ENCODE data around the gene SLC35B2.

SLC35B2 gene

DNA sequence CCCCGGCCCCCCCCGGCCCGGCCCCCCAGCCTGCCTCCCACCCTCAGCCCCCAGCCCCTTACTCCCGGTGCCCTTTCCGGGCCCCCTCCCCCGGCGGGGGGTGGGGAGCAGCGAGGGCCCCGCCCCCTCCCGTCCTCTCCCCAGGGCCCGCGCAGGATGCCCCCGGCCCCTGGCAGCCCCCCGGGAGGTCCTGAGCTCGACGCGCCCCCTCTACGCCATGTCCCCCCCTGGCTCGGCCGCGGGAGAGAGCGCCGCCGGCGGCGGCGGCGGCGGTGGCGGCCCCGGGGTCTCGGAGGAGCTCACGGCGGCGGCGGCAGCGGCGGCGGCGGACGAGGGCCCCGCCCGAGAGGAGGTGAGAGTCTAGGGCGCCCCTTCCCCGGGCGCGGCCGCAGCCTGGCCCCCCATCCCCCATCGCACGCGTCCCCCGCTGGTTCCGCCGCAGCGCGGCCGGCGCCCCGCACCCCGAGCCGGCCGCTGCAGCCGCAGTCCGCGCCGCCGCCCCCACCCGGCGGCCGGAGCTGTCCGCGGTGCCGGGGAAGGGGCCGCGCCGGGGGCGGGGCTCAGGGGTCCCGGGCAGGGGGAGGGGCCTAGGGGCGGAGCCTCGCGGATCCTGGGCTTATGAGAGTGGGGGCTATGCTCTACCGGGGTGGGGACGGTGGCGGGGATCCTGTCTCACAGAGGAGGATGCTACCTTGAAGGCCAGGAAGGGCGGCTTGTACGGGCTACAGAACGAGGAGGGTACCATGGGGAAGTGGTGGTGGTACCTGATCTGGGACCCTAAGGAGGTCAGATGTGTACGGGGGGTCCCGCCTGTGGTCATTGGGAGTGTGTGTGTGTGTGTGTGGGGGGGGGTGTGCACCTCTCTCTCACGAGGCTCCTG, 13.4 kb upstream of the SLC35B2 start:
- intact Hi-C loops (cut with DNase I), result no loop called here
- peak in 1 of 42 donors; percentile 11 for DNase-seq

DNA sequence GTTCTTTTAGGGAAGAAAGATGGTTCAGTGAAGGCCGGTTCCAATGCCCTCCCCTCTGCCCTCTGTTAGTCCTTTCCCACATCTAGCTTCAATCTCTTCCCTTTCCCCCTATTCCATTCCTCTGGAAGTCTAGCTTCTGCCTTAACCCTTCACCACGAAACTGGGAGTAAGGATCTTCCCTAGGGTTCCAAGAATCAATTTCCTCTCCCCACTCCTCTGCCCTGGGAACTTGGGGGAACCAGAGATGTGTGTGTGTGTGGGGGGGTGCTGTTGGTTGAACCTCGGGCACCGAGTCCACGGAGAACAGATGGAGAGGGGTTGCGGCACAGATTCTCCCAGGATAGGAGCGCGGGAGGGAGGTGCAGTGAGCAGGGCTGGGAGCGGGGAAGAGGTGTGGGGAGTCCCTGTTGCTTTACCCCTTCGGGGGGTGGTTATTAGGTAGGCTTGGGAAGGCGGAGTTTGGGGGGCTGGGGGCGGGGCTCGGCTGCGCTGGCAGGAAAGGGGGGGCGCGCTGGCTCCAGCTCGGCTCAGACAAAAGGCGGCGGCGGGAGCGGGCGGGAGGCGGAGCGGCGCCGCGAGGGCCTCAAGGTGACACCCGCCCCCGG, 12.7 kb upstream of the SLC35B2 start, which contains the start of gene TMEM151B:
TSS of gene TMEM151B (plus strand) at position 530 of the 605 bp plus-strand sequence. CDS start 293 bp downstream, outside the sequence.
- peak in 33 of 42 donors; percentile 29 to 81 (median 58) for DNase-seq
- intact Hi-C loops (cut with DNase I), result loop anchor here (5.0 kb wide), 2 partner anchors 42 to 67 kb away; partner anchors contain the start of gene AARS2

DNA sequence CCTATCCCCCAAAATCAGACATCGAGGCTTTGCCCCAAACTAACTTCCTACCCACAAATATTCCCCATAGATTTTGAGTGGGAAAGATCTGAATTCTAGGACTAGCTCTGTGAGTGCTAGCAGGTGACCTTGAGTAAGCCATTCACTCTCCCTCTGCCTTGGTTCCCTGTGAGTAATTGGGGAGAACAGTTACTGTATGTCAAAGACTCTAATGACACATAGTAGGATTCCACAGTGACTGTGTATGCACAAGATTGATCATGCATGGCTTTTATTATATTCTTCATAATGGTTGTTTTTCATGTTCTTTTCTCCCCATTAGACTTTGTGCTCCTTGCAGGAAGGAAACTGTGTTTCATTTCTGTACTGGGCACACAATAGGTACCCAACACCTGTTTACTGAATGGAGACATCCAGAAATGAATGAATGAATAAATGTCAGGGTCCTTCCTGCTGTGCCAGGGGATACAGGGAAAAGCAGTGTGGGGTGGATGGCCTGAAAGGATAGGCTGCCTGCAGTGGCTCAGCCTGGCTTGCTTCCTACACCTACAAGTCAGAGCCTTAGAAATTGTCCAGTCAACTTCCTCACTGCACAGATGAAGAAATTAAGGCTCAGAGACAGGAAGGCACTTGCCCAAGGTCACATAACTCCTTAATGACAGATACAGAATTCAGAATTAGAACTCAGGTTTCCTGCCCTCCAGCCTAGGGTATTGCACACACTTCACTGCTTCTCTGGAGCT, 12.0 kb upstream of the SLC35B2 start:
- intact Hi-C loops (cut with DNase I), result loop anchor here (5.0 kb wide), 2 partner anchors 43 to 68 kb away; partner anchors contain the start of gene AARS2
- no peak for DNase-seq

DNA sequence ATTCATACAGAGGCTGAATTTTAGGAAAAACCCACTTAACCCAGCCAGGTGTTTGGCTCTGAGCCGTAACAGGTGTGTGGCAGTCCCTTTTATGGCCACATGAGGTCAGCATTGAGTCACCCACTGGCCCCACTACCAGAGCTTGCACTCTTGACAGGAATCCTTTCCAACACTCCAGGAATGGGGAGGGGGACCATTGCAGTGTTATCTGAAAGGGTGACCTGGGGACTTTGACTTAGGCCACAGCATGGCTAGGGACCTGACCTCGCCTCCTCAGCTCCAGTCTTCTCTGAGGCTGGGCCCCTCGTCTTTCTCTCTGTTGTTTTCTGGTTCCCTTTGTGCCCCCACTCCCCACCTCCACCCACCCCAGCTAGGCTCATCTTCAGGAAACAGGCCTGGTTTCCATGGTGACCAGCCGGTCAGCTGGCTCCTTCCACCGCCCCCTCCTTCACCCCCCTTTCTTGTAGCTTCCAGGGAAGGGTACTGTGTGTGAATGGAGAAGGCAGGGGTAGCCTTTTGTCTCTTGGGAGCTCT, 10.8 kb upstream of the SLC35B2 start:
- intact Hi-C loops (cut with DNase I), result loop anchor here (5.0 kb wide), 2 partner anchors 44 to 69 kb away; partner anchors contain the start of gene AARS2
- DNase-seq, result peak in 40 of 42 donors; percentile 35 to 85 (median 68)

DNA sequence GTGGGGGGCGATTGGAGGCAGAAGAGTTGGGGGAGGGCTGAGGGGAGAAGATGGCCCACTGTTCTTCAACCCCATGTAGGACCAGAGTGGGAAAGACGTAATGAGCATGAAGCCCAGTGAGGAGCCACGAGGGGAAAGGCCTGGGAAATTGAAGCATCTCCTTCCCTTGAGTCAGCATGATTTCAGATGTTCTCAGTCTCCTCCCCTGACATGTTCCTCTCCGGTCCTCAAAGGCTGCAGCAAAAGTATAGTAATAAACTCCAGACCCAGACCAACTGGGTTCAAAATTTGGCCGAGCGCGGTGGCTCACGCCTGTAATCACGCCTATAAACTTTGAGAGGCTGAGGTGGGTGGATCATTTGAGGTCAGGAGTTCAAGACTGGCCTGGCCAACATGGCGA, 9.9 kb upstream of the SLC35B2 start:
- no peak for DNase-seq
- intact Hi-C loops (cut with DNase I), result loop anchor here (5.0 kb wide), 2 partner anchors 45 to 70 kb away; partner anchors contain the start of gene AARS2

DNA sequence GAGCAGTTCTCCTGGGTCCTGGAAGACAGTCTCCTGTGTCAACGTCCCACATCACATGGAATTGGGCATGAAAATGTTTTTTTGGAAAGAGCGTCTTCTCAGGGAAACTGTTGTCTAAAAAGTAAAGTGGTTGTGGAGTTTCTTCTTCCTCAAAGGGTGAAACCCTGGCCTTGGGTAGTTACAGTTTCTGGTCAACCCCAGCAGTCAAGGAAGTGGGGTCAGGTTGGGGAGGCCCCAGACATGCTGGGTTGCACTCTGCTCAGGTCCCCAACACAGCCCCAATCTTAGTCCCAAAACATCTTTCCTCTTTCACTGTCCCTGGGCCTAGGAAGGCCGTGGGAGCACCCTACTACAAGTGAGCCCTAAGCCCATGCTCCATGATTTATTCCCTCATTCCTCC, 9.0 kb upstream of the SLC35B2 start:
- no peak for DNase-seq
- intact Hi-C loops (cut with DNase I), result loop anchor here (5.0 kb wide), 2 partner anchors 46 to 71 kb away; partner anchors contain the start of gene AARS2

DNA sequence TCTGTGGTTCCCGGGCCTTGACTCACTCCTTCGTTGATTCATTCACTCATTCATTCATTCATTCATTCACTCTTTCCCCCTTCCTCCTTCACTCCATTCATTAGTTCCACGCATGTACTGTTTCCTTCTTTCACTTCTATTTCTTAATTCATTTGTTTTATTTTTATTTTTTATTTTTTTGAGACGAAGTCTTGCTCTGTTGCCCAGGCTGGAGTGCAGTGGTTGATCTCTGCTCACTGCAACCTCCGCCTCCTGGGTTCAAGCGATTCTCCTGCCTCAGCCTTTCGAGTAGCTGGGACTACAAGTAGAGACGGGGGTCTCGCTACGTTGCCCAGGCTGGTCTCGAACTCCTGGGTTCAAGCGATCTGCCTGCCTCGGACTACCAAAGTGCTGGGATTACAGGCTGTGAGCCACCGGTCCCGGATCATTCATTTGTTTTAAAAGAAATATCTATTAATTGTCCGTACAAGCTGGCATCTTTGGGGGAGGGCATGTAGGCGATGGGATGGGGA, 8.4 kb upstream of the SLC35B2 start:
- intact Hi-C loops (cut with DNase I), result loop anchor here (5.0 kb wide), 2 partner anchors 47 to 72 kb away; partner anchors contain the start of gene AARS2
- DNase-seq, result no peak

DNA sequence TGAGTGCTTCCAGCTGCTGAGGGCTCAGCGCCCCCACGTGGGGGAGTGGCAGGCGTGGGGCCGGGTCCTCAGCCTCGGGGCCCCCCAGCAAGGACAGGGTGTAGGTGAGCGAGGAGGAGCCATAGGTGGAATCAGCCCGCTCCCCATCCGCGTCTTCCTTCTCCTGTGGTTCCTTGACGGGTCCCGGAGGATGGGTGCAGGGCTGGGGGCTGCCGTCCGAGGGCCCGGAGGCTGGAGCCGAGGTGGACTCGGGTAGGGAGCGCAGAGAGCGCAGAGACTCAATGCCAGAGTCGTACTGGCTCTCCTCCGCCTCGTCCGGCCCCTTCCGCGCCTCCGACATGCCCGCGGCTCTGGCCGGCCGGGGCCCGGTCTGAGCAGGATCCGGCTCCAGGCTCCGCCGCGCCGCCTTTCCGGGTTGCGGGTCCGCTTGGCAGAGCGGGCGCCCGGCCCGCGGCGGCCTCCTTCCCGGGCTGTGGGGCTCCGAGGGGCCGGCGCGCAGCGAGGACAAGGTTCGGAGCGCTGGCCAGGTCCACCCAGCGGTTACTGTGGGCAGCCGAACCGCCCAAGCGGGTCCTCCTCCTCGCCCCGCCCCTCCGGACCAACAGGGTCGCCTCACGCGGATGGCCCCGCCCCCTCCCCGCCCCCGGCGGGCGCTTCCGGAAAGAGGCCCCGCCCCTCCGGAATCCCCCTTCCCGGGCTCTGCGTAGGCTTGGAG, 7.8 kb upstream of the SLC35B2 start, which contains the start of gene NFKBIE:
TSS of gene NFKBIE (minus strand) at position 545 of the 715 bp plus-strand sequence. CDS start at position 340, 205 bp downstream.
- DNase-seq, result peak; percentile 84 to 98 (median 94)
- intact Hi-C loops (cut with DNase I), result loop anchor here (5.0 kb wide), 2 partner anchors 47 to 72 kb away; partner anchors contain the start of gene AARS2

DNA sequence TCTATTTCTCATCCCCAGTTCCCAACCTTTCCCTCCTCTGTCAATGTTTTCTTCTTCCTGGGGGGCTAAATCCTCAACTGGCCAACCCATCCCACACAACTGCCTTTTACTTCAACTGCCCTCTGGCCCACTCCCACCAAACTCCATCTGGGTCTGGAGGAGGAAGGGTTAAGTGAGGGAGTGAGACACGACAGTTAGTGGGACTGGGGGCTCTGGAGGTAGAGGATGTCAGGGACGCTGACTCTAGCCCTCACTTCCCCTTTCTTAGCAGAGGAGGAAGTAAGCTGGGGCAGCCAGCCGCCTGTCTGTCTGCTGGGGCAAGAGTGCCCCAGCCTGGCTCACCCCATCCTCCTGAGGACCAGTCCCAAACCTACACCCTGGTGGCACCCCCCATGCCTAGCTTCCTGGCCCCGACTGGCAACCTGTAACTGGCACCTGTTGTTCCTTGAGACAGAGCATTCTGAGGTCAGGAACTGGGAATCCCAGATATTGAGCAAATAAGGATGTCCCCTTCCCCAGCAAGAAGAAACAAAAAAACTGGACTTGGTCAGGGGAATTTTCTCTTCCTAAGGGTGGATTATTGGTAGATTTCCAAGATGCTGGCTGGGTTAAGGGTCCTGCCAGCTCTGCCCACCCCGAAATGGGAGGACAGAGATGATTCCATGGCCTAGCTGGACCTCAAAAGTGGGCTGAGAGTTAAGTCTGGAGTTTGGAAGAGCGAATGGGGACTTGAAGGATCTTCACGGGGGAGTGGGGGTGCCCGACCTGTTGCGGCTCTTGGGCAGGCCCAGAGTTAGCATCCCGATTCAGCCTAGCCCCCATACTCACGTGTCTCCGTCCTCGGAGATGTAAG, 7.1 kb upstream of the SLC35B2 start:
- peak in 9 of 42 donors; percentile 25 to 54 (median 39) for DNase-seq
- intact Hi-C loops (cut with DNase I), result loop anchor here (5.0 kb wide), 2 partner anchors 48 to 73 kb away; partner anchors contain the start of gene AARS2

DNA sequence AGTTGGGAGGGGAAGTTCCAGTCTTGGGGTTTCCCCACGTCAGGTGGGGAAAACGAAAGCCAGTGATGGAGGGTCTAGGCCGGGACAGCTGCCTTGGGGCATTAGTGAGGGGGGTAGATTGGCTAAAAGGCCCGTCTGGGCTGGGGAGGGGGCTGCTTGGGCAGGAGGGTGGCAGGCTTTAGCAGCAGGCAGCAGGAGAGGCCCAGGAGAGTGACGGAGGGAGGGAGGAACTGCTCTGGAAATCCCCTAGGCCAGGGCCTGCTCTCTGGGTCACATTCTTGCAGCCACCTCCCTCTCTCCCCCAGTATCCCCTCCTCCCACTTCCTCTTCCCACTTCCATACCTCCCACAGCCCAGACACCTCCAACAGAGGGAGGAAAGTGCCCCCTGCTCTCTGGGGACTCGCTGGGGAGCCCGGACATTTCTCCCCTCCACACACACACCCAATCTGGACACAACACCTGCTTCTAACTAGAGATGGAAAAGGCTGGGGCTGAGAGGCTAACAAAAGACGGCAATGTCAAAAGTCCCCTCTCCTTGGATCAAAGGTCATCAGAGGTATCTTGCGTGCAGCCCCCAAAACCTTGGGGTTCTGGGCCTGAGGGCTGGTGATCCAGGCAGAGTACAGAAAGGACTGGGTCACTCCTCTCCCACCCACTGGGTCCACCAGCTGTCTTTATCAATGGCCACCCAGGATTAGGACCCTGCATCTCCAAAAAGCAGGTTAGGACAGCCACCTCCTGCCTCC, 6.2 kb upstream of the SLC35B2 start:
- intact Hi-C loops (cut with DNase I), result no loop called here
- DNase-seq, result no peak

DNA sequence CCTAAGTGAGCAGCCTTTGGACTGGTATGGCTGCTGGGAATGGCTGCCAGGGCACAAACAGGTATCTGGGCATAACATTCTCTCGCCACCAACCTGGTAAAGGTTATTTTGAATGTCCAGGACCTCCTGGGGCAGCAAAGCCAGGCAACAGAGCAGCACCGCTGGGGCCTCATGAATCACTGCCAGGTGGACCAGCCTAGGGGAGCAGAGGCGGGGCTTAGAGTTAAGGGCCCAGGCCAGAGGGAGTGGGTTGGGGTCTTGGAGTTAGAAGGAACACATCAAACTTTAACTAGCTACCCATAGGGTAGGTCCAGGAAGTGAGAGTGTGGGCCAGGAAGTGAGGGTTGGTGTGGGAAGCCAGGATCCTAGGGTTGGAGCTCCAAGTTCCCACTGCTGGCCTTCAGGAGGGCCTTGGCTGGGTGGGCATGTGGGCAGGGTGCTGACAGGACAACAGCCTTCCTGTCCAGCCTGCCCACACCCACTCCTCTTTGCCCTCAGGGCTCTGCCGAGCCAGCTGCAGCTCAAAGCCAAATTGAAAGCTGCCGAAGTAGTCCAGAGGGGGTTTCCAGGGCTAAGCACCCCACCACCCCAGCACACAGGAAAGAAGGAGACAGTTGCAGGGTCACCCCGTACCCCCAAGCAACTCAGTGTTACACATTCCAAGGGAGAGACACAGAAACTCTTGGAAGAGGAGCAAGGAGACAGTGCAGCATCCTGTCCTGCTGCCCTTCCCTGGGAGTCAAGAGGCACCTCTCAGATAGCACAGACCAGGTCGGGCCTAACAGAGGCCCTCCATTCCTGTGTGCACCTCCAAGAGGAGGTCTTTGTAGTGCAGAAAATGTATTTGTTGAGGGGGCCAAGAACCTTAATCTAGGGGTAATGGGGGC, 5.4 kb upstream of the SLC35B2 start:
- DNase-seq, result no peak
- intact Hi-C loops (cut with DNase I), result no loop called here

DNA sequence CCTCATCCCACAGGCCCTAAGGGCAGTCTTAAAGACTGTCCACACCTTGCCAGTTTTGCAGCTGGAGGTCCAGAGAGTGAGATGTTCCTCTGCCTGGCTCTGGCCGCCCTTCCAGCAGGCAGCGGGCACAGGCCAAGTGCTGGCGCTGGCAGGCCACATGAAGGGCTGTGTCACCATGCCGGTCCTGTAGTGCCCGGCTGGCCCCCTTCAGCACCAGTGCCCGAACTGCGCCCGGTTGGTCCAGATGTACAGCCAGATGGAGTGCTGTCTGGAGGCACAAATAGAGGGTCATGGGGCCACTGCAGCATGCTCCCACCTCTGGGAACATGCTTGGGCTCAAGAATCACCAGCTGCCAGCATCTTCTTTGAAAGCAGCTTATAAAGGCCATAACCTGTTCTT, 4.3 kb upstream of the SLC35B2 start:
- no peak for DNase-seq
- intact Hi-C loops (cut with DNase I), result no loop called here

DNA sequence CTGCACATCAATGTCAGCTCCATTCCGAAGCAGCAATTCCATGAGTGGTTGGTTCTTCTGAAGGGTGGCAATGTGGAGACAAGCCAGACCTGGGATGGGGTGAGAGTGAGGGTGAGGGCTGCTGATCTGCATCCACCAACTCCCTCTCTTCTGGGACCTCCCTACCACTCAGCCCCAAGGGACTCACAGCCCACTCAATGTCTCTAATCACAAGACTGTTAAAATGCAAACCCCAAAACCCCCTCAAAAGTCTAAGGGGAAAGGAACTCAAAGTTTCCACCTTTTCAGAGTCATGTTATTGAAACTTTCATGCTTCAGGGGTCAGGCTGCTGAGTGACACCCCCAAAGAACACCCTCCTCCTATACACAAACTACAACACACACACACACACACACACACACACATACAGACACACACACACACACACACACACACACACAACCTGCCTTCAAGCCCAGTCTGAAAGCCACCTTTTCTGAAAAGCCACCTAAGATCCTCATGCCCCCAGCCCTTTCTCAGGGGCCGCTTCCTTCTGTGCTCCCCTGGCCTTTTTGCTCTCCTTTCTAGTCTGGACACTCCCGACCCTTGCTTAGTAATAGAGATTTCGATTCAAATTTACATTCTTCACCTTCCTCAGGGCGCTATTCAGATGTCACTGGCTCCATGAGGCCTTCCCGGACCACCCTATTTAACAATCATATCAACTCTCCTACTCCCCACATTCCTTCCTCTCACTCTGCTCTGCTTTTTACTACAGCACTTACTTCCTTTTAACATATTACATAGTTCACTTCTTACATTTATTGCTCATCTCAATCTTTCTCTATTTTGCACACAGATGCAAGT, 3.3 kb upstream of the SLC35B2 start:
- intact Hi-C loops (cut with DNase I), result no loop called here
- no peak for DNase-seq

DNA sequence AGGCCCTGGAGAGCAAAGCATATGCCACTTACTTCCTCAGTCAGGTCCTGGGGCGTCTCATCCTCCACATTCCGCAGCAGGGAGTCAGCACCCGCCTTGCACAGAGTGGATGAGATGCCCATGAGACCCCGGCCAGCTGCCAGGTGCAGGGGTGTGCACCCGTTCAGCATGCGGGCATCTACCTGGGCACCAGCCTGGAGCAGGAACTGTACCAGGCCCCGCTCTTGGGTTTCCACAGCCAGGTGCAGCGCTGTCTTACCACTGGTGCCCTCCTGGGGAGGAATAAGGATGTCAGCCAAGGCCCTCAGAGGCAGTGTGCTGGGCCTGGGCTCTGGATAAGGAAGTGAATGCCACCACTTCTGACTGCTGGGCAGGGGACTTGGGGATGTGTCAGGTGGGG, 2.7 kb upstream of the SLC35B2 start:
- intact Hi-C loops (cut with DNase I), result no loop called here
- DNase-seq, result no peak
